ENCODE results near the gene ADORA1. TPM values are rescaled to one million over a fixed set of nuclear protein-coding genes. Genes with fewer than 3 reads are reported as not detected.

Gene ADORA1
- total RNA-seq, 2 experiments from 2014 or later, result not detected

- Mint-ChIP-seq H3K27ac (no peak overlapping the region), H3K4me3 (no peak overlapping the region), H3K36me3 (ENCODE audit: low read depth) (no peaks in the 10 kb centered on the region), H3K4me1 (ENCODE audit: low read depth) (no peaks in the 10 kb centered on the region), H3K9me3 (no peaks in the 10 kb centered on the region), H3K27me3 (peaks cover 6% of the 10 kb centered on the region)
- Histone ChIP-seq H3K27ac (ENCODE audit: low read depth in 1 of 2, low read length in 2 of 2) (no peak overlapping the region), H3K9me3 (ENCODE audit: control insufficient read depth in 1 of 2, insufficient read depth in 1 of 2, low read length in 2 of 2) (peaks cover 0 to 7% of the 10 kb centered on the region in 2 experiments), H3K4me3 (ENCODE audit: low read length) (no peak overlapping the region), H3K36me3 (ENCODE audit: insufficient read depth, low read length) (no peaks in the 10 kb centered on the region), H3K27me3 (ENCODE audit: control insufficient read depth in 1 of 2, insufficient read depth in 2 of 2, low read length in 2 of 2) (peaks cover 0 to 2% of the 10 kb centered on the region in 2 experiments), H3K4me1 (ENCODE audit: insufficient read depth, low read length) (no peaks in the 10 kb centered on the region)
- no peak for ATAC-seq (ENCODE audit: poor library complexity)
- CTCF ChIA-PET, result no interaction called here
- POLR2A ChIA-PET, result no interaction called here
- no peak for DNase-seq
- TF ChIP-seq CTCF (IDR thresholded peaks at IDR 0.05), result no peak
- intact Hi-C loops (cut with DNase I, micrococcal nuclease), result no loop called here
Observed at GRCh38 chr1:203142684-203143408, 15.3 kb downstream of the ADORA1 start.

- peaks cover 0 to 2% of the 10 kb centered on the region in 2 experiments for H3K27me3 ChIP-seq (ENCODE audit: control insufficient read depth in 1 of 2, insufficient read depth in 2 of 2, low read length in 2 of 2)
- H3K4me3 ChIP-seq (ENCODE audit: low read length), result no peak overlapping the region
- no peak for ATAC-seq (ENCODE audit: poor library complexity)
- H3K9me3 ChIP-seq (ENCODE audit: control insufficient read depth in 1 of 2, insufficient read depth in 1 of 2, low read length in 2 of 2), result peaks cover 0 to 7% of the 10 kb centered on the region in 2 experiments
- intact Hi-C loops (cut with DNase I, micrococcal nuclease), result no loop called here
- H3K27me3 Mint-ChIP-seq, result peaks cover 6% of the 10 kb centered on the region
- no peak for DNase-seq
- CTCF ChIA-PET, result no interaction called here
- no peaks in the 10 kb centered on the region for H3K4me1 Mint-ChIP-seq (ENCODE audit: low read depth)
- no peak overlapping the region for H3K4me3 Mint-ChIP-seq
- no peak overlapping the region for H3K27ac Mint-ChIP-seq
- no peak overlapping the region for H3K27ac ChIP-seq (ENCODE audit: low read depth in 1 of 2, low read length in 2 of 2)
- POLR2A ChIA-PET, result no interaction called here
- no peaks in the 10 kb centered on the region for H3K36me3 ChIP-seq (ENCODE audit: insufficient read depth, low read length)
- H3K9me3 Mint-ChIP-seq, result no peaks in the 10 kb centered on the region
- no peaks in the 10 kb centered on the region for H3K4me1 ChIP-seq (ENCODE audit: insufficient read depth, low read length)
- no peak for TF ChIP-seq CTCF (IDR thresholded peaks at IDR 0.05)
- no peaks in the 10 kb centered on the region for H3K36me3 Mint-ChIP-seq (ENCODE audit: low read depth)
Observed at GRCh38 chr1:203143641-203144040, 16.1 kb downstream of the ADORA1 start.

DNA sequence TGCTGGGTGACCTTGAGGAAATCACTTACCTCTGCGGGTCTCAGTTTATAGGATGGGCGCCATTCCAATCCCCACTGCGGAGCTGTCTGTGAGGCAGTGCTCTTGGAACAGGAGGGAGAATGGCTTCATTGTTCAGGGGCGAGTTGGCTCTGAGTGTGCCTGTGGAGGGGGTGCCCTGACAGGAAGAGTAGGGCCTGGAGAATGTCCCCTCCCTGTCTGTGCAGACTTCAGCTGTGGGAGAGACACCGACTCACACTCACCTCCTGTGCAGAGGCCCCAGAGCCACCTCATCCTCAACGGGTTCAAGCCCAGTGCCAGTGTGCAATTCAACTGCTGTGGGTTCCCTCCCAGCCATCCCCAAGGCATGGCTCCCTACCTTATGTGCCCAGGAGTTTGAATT lies 17.1 kb downstream of the ADORA1 start:
- H3K4me1 Mint-ChIP-seq (ENCODE audit: low read depth), result no peaks in the 10 kb centered on the region
- no peaks in the 10 kb centered on the region for H3K9me3 Mint-ChIP-seq
- Histone ChIP-seq H3K4me3 (ENCODE audit: low read length) (no peak overlapping the region), H3K36me3 (ENCODE audit: insufficient read depth, low read length) (no peaks in the 10 kb centered on the region), H3K9me3 (ENCODE audit: control insufficient read depth in 1 of 2, insufficient read depth in 1 of 2, low read length in 2 of 2) (peaks cover 0 to 7% of the 10 kb centered on the region in 2 experiments), H3K27me3 (ENCODE audit: control insufficient read depth in 1 of 2, insufficient read depth in 2 of 2, low read length in 2 of 2) (peaks cover 0 to 2% of the 10 kb centered on the region in 2 experiments), H3K27ac (ENCODE audit: low read depth in 1 of 2, low read length in 2 of 2) (no peak overlapping the region), H3K4me1 (ENCODE audit: insufficient read depth, low read length) (no peaks in the 10 kb centered on the region)
- H3K27me3 Mint-ChIP-seq, result peaks cover 6% of the 10 kb centered on the region
- DNase-seq (no peak), ATAC-seq (ENCODE audit: poor library complexity) (no peak)
- ChIA-PET POLR2A (no interaction called here), CTCF (interaction anchor here (0.6 kb wide), 2 partner anchors 43 to 1206 kb away, joined by 3 read pairs; no protein-coding TSS in a partner anchor)
- no peak for TF ChIP-seq CTCF (IDR thresholded peaks at IDR 0.05)
- H3K4me3 Mint-ChIP-seq, result no peak overlapping the region
- intact Hi-C loops (cut with DNase I, micrococcal nuclease), result no loop called here
- H3K27ac Mint-ChIP-seq, result no peak overlapping the region
- H3K36me3 Mint-ChIP-seq (ENCODE audit: low read depth), result no peaks in the 10 kb centered on the region
